GM18526 (cell line): ENCODE results near the gene CCDC175.

Source experiments
- POLR2A ChIP-seq: IDR thresholded peaks from 3 replicates; pipeline ENCODE4 v1.6.1; 2011; ENCODE audit not compliant: insufficient read length; ENCODE audit errors: extremely low read depth

CCDC175 gene

GRCh38 chr14:59510001-59510400 is 66.6 kb downstream of the CCDC175 start:
- TF ChIP-seq POLR2A: no peak

- TF ChIP-seq POLR2A: no peak
Measured at GRCh38 chr14:59509101-59509500, 67.5 kb downstream of the CCDC175 start.

- TF ChIP-seq POLR2A: no peak
Measured at GRCh38 chr14:59507752-59508103, 68.9 kb downstream of the CCDC175 start.

- no peak for TF ChIP-seq POLR2A
Measured at GRCh38 chr14:59507063-59507751, 69.4 kb downstream of the CCDC175 start.

- TF ChIP-seq POLR2A: no peak
Measured at GRCh38 chr14:59503256-59503655, 73.4 kb downstream of the CCDC175 start.

GRCh38 chr14:59500732-59501131 is 75.9 kb downstream of the CCDC175 start:
- no peak for TF ChIP-seq POLR2A

- no peak for TF ChIP-seq POLR2A
Measured at GRCh38 chr14:59492384-59492783, 84.2 kb downstream of the CCDC175 start.

- no peak for TF ChIP-seq POLR2A
Measured at GRCh38 chr14:59490756-59491155, 85.9 kb downstream of the CCDC175 start.

- TF ChIP-seq POLR2A: no peak
Measured at GRCh38 chr14:59484639-59485175, 91.9 kb downstream of the CCDC175 start.

- TF ChIP-seq POLR2A: peak; percentile 91
Measured at GRCh38 chr14:59483819-59484638, 92.6 kb downstream of the CCDC175 start, which contains the start of the genes JKAMP and L3HYPDH. Gene JKAMP, plus strand, starts transcription at chr14:59484517. Its CDS starts 73 bp downstream, at chr14:59484590. Gene L3HYPDH, minus strand, starts transcription at chr14:59484408. Its CDS starts 92 bp downstream, at chr14:59484316.

- no peak for TF ChIP-seq POLR2A
Measured at GRCh38 chr14:59483363-59483762, 93.2 kb downstream of the CCDC175 start.

- TF ChIP-seq POLR2A: no peak
Measured at GRCh38 chr14:59482541-59483331, 93.9 kb downstream of the CCDC175 start.

- TF ChIP-seq POLR2A: no peak
Measured at GRCh38 chr14:59481871-59482540, 94.6 kb downstream of the CCDC175 start.

- TF ChIP-seq POLR2A: no peak
Measured at GRCh38 chr14:59481407-59481806, 95.2 kb downstream of the CCDC175 start.

GRCh38 chr14:59480166-59480565 is 96.4 kb downstream of the CCDC175 start:
- TF ChIP-seq POLR2A: no peak
